NCI-H524 treated with DMSO at 0.1 percent for 48 hours (cell line): ENCODE measurements around the gene RAB32.
A peak's percentile ranks its signal among the peaks of the same experiment; 100 is the strongest.

Experiments used
- DNase-seq: peaks from one replicate; lab custom pipeline; 2025; lab: John Stamatoyannopoulos, UW

The RAB32 gene

GRCh38 chr6:146582857-146583256, 39.2 kb downstream of the RAB32 start:
- DNase-seq = peak; percentile 6

- no peak for DNase-seq
These were observed 40.3 kb downstream of the RAB32 start for GRCh38 chr6:146583966-146584365.

GRCh38 chr6:146587459-146587858, 43.8 kb downstream of the RAB32 start:
- DNase-seq = no peak

GRCh38 chr6:146590492-146590891, 46.9 kb downstream of the RAB32 start:
- DNase-seq = no peak

GRCh38 chr6:146592451-146592850, 48.8 kb downstream of the RAB32 start:
- no peak for DNase-seq

GRCh38 chr6:146593986-146594385, 50.4 kb downstream of the RAB32 start:
- no peak for DNase-seq

- peak; percentile 8 for DNase-seq
These were observed 50.9 kb downstream of the RAB32 start for GRCh38 chr6:146594495-146594894.

GRCh38 chr6:146595972-146596731, 52.5 kb downstream of the RAB32 start:
- DNase-seq = no peak

- DNase-seq = peak; percentile 42
These were observed 55.3 kb downstream of the RAB32 start, which contains the start of gene ADGB for GRCh38 chr6:146598772-146599405. ADGB (plus strand) TSS chr6:146598972; CDS start chr6:146599041, 69 bp downstream.

GRCh38 chr6:146601352-146601751, 57.7 kb downstream of the RAB32 start:
- no peak for DNase-seq

- DNase-seq = no peak
These were observed 58.9 kb downstream of the RAB32 start for GRCh38 chr6:146602526-146602925.
